Right atrium auricular region (tissue), 2 donors: ENCODE measurements around the gene TBL3. TPM values are rescaled to one million over a fixed set of nuclear protein-coding genes. Genes with fewer than 3 reads are reported as not detected.
A peak's percentile ranks its signal among the peaks of the same experiment; 100 is the strongest.

Source experiments
- DNase-seq: peaks from one replicate; pipeline ENCODE4 v3.0.0-alpha.2; 2019; ENCODE audit warnings: low spot score
- H3K27ac ChIP-seq, 2 donors: fragments of 200-600 bp; sonication (generic); 1 replicate in 1 of 2; 2 replicates in 1 of 2; pipeline ENCODE4 v1.5.1; 2016 to 2019
- H3K27me3 ChIP-seq, 2 donors: fragments of 200-600 bp; sonication (generic); one replicate each; pipeline versions ENCODE4 v1.5.1 to v1.6.0; 2017 to 2019
- H3K36me3 ChIP-seq: fragments of 200-600 bp; sonication (generic); one replicate; pipeline ENCODE4 v1.5.1; 2016
- H3K4me1 ChIP-seq, 2 donors: fragments of 200-600 bp; sonication (generic); one replicate each; pipeline versions ENCODE4 v1.5.1 to v1.6.0; 2017 to 2019
- H3K4me3 ChIP-seq, 2 donors: fragments of 200-600 bp; sonication (generic); 1 replicate in 1 of 2; 2 replicates in 1 of 2; pipeline ENCODE4 v1.5.1; 2017 to 2019; ENCODE audit warnings: mild to moderate bottlenecking in 1 of 2, moderate library complexity in 1 of 2
- H3K9me3 ChIP-seq, 2 donors: fragments of 200-600 bp; sonication (generic); one replicate each; pipeline ENCODE4 v1.5.1; 2019
- CTCF ChIP-seq, 2 donors: fragments of 200-600 bp; sonication (generic); IDR thresholded peaks; one replicate each; pipeline ENCODE4 v1.5.1; 2019; ENCODE audit warnings: antibody characterized with exemption in 2 of 2
- total RNA-seq, 2 donors: library from RNA; depleted of rRNA; stranded (reverse); fragments of >200 nt; gene quantifications; one replicate each; pipeline ENCODE4 v1.1.0, GENCODE V29; 2016

TBL3 gene
- total RNA-seq, 2 donors from 2014 or later, result 22.4 to 35.6 TPM

DNA sequence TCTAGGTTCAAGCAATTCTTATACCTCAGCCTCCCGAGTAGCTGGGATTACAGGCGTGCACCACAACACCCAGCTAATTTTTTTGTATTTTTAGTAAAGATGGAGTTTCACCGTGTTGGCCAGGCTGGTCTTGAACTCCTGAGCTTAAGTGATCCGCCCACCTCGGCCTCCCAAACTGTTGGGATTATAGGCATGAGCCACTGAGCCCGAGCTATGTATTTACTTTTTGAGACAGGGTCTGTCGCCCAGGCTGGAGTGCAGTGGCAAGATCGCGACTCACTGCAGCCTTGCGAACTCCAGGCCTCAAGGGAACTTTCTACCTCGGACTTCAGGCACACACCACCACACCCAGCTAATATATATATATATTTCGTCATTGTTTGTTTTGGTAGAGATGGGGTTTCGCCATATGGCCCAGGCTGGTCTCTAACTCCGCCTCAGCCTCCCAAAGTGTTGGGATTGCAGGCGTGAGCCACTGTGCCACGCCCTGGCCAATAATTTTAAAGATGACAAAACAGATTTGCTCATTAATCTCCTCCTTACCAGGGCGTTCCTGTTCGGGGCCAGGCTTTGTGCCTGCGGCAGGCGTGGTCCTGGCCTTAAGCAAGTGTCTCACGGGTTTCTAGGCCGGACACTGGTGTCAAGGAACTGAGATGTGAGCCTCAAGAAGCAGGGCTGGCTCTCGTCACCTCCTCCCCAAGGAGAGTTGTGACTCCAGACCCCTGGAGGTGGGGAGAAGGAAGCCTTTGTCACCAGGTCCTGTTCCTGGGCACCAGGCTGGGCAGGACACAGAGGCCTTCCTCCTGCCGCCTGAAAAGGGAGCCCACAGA is 43.5 kb downstream of the TBL3 start:
- no peak overlapping the region for H3K4me3 ChIP-seq
- peaks cover 4 to 6% of the 10 kb centered on the region in 2 donors for H3K27me3 ChIP-seq
- no peaks in the 10 kb centered on the region for H3K36me3 ChIP-seq
- no peak for DNase-seq
- H3K27ac ChIP-seq, result no peak overlapping the region
- no peaks in the 10 kb centered on the region for H3K9me3 ChIP-seq
- H3K4me1 ChIP-seq, result peaks cover 0 to 14% of the 10 kb centered on the region in 2 donors
- no peak for TF ChIP-seq CTCF (IDR thresholded peaks at IDR 0.05)

DNA sequence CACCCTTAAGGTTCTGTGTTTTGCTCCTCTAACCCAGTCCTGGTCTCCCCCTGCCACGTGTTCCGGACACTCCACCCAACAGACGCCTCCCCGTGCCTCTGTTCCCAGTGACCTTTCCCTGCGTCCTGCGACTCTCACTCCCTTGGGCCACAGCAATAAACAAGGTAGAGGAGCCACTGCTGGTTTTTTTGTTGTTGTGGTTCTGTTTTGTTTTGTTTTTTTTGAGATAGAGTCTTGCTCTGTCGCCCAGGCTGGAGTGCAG is 44.0 kb downstream of the TBL3 start:
- Histone ChIP-seq H3K4me3 (no peak overlapping the region), H3K27ac (no peak overlapping the region), H3K27me3 (peaks cover 7 to 9% of the 10 kb centered on the region in 2 donors), H3K4me1 (peaks cover 0 to 15% of the 10 kb centered on the region in 2 donors), H3K36me3 (no peaks in the 10 kb centered on the region), H3K9me3 (no peaks in the 10 kb centered on the region)
- no peak for DNase-seq
- TF ChIP-seq CTCF (IDR thresholded peaks at IDR 0.05), result no peak

DNA sequence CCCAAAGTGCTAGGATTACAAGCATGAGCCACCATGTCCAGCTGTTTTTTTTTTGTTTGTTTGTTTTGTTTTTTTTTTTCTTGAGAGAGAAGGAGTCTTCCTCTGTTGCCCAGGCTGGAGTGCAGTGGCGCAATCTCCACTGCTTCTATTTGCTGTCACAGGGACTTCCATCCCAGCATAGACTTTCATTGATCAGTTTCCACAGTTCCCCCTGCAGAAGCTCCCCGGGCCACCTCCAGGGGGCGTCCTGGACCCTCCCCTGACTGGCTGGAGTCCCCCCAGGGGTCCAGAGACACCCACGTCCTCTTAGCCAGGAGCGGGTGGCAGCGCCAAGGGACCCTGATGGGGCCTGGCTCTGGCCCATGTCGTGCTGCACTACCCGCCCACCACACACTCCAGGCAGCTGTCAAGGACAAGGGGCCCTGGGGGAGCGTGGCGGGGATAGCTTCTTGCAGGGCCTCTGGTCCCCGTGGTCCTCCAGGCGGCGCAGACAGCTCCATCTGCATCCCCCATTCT is 44.6 kb downstream of the TBL3 start:
- no peak overlapping the region for H3K4me3 ChIP-seq
- no peak overlapping the region for H3K27ac ChIP-seq
- peak; percentile 14 to 28 for TF ChIP-seq CTCF (IDR thresholded peaks at IDR 0.05)
- peaks cover 0 to 16% of the 10 kb centered on the region in 2 donors for H3K4me1 ChIP-seq
- no peaks in the 10 kb centered on the region for H3K36me3 ChIP-seq
- H3K9me3 ChIP-seq, result no peaks in the 10 kb centered on the region
- DNase-seq, result no peak
- H3K27me3 ChIP-seq, result peaks cover 7 to 9% of the 10 kb centered on the region in 2 donors

DNA sequence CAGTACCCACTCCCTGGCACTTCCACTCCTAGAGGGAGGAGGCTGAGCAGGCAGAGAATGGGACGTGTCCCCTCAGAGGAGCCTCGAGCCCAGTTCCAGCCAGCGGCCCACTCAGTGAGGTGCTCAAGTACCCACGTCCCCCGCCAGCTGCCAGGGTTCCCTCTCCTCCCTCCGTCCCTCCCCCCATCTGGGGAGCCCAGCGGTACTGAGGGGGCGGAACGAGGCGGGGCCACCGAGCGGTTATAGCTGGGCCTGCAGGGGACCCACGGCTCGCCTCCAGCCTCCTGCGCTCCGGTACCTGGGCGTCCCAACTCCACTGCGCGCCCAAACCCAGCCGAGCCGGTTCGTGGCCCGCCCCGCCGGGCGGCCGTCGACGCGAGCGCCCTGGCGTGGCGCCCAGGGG is 47.7 kb downstream of the TBL3 start, which contains the start of gene NPW:
Gene NPW (plus strand): TSS at position 268 of the 403 bp plus-strand sequence.
- Histone ChIP-seq H3K27ac (no peak within 1 kb of the TSS), H3K4me1 (peaks cover 0 to 34% of the 10 kb centered on the region in 2 donors), H3K27me3 (peaks cover 7 to 9% of the 10 kb centered on the region in 2 donors), H3K4me3 (peak within 1 kb of the TSS in 1 of 2 donors; percentile 9), H3K9me3 (no peaks in the 10 kb centered on the region), H3K36me3 (no peaks in the 10 kb centered on the region)
- TF ChIP-seq CTCF (IDR thresholded peaks at IDR 0.05), result no peak
- no peak for DNase-seq

GRCh38 chr16:2019921-2020831 is 48.3 kb downstream of the TBL3 start:
- Histone ChIP-seq H3K4me1 (peaks cover 0 to 40% of the 10 kb centered on the region in 2 donors), H3K27me3 (peaks cover 7 to 9% of the 10 kb centered on the region in 2 donors), H3K36me3 (no peaks in the 10 kb centered on the region), H3K27ac (no peak overlapping the region), H3K9me3 (no peaks in the 10 kb centered on the region), H3K4me3 (peak overlapping the region in 1 of 2 donors; percentile 9)
- DNase-seq, result no peak
- no peak for TF ChIP-seq CTCF (IDR thresholded peaks at IDR 0.05)
